HepG2 (cell line): ENCODE results near the gene MCRIP2. TPM values are rescaled to one million over a fixed set of nuclear protein-coding genes. Genes with fewer than 3 reads are reported as not detected.

Experiments
- ATAC-seq: fragments of 200-7000 bp; cut with Tn5 transposase; 3 replicates; pipeline ENCODE4 v1.9.1; 2020; ENCODE audit warnings: mild to moderate bottlenecking, moderate library complexity
- BruUV-seq: library from RNA; stranded (reverse); fragments of 400-500 nt; replicated peaks from 2 replicates; lab custom pipeline; 2021; lab: Mats Ljungman, UMichigan
- CTCF ChIA-PET: fragments of 300-600 bp; formaldehyde crosslinking; extraction: SDS; loops from one replicate; lab custom pipeline; 2021; ENCODE audit warnings: low total read pairs, inconsistent platforms, low intra/inter-chr PET ratio; lab: Yijun Ruan, JAX
- POLR2A ChIA-PET: fragments of 350-600 bp; sonication (Branson Sonifier 250); formaldehyde crosslinking; loops from one replicate; lab custom pipeline; 2020; ENCODE audit warnings: antibody characterized with exemption, inconsistent platforms; lab: Yijun Ruan, JAX
- DNase-seq: peaks from one replicate; pipeline ENCODE4 v3.0.0-alpha.2; 2015; ENCODE audit warnings: low spot score
- FAIRE-seq: peaks from 3 replicates; lab custom pipeline; 2011; peaks lifted over from hg19 to GRCh38; lab: Jason Lieb, UNC
- H2AFZ ChIP-seq: one replicate; pipeline ENCODE4 v1.6.1; 2011; ENCODE audit warnings: low read length, inconsistent platforms
- H3K27ac ChIP-seq: fragments of 300-600 bp; 3 replicates; pipeline ENCODE4 v1.8.0; 2011; ENCODE audit warnings: mixed run types, mild to moderate bottlenecking, mixed read lengths, low read length, inconsistent platforms; ENCODE audit not compliant: insufficient read depth; ENCODE audit errors: extremely low read length
- H3K27me3 ChIP-seq, 2 experiments: fragments of 200-600 bp in 1 of 2; 2 replicates in 1 of 2; 3 replicates in 1 of 2; pipeline versions ENCODE4 v1.6.0 to v1.8.0; 2011; ENCODE audit warnings: low read length in 2 of 2, mild to moderate bottlenecking in 2 of 2, moderate library complexity in 2 of 2, inconsistent platforms in 1 of 2; ENCODE audit not compliant: insufficient read depth in 2 of 2, control insufficient read depth in 1 of 2
- H3K36me3 ChIP-seq, 2 experiments: fragments of 200-600 bp in 1 of 2; replicated peaks in 1 of 2; 2 replicates in 1 of 2; 3 replicates in 1 of 2; pipeline versions ENCODE4 v1.5.1 to v1.8.0; 2011; ENCODE audit warnings: low read length in 2 of 2, inconsistent platforms in 1 of 2; ENCODE audit not compliant: insufficient read depth in 2 of 2, control insufficient read depth in 1 of 2
- H3K4me1 ChIP-seq: 2 replicates; pipeline ENCODE4 v1.5.1; 2012; ENCODE audit warnings: low read length, inconsistent platforms; ENCODE audit not compliant: insufficient read depth
- H3K4me2 ChIP-seq: 2 replicates; pipeline ENCODE4 v1.6.0; 2011; ENCODE audit warnings: low read depth, low read length, inconsistent platforms
- H3K4me3 ChIP-seq, 3 experiments: fragments of 200-600 bp in 1 of 3; sonication (generic), shearing (Covaris generic) in 1 of 3; replicated peaks in 1 of 3; 2 replicates each; pipeline ENCODE4 v1.5.1; 2011 to 2016; ENCODE audit warnings: low read length in 3 of 3, inconsistent platforms in 2 of 3, low read depth in 2 of 3, mild to moderate bottlenecking in 2 of 3, control low read depth in 1 of 3, mixed read lengths in 1 of 3; ENCODE audit not compliant: insufficient read depth in 1 of 3
- H3K79me2 ChIP-seq: one replicate; pipeline ENCODE4 v1.6.1; 2011; ENCODE audit warnings: low read length, inconsistent platforms; ENCODE audit not compliant: insufficient read depth
- H3K9ac ChIP-seq: 2 replicates; pipeline ENCODE4 v1.6.0; 2011; ENCODE audit warnings: mild to moderate bottlenecking, low read depth, low read length, inconsistent platforms; ENCODE audit not compliant: insufficient read depth
- H3K9me3 ChIP-seq: 2 replicates; pipeline ENCODE4 v1.5.1; 2012; ENCODE audit warnings: mild to moderate bottlenecking, low read length
- H4K20me1 ChIP-seq: 2 replicates; pipeline ENCODE4 v1.6.0; 2011; ENCODE audit warnings: inconsistent platforms, mild to moderate bottlenecking, low read length, moderate library complexity; ENCODE audit not compliant: insufficient read depth
- AGO2 ChIP-seq: fragments of 200-400 bp; formaldehyde crosslinking; optimal IDR thresholded peaks from 2 replicates; pipeline ENCODE3; 2017; ENCODE audit warnings: mild to moderate bottlenecking, low read depth, low read length, moderate library complexity
- CBX1 ChIP-seq: IDR thresholded peaks from one replicate; pipeline ENCODE4 v1.6.1; 2016; ENCODE audit warnings: antibody characterized with exemption, low read depth
- GATAD1 ChIP-seq: IDR thresholded peaks from 2 replicates; pipeline ENCODE4 v1.6.1; 2016; ENCODE audit warnings: missing genetic modification reagents, missing compliant biosample characterization
- ZFP36L2 ChIP-seq: sonication (generic); formaldehyde crosslinking; IDR thresholded peaks from 2 replicates; pipeline ENCODE4 v1.4.0; 2020; ENCODE audit warnings: missing genetic modification reagents
- ZNF749 ChIP-seq: sonication (generic); formaldehyde crosslinking; IDR thresholded peaks from 2 replicates; pipeline ENCODE4 v1.8.0; 2022; ENCODE audit warnings: mild to moderate bottlenecking, missing genetic modification reagents, moderate library complexity, borderline replicate concordance
- ZSCAN12 ChIP-seq: sonication (generic); formaldehyde crosslinking; IDR thresholded peaks from 2 replicates; pipeline ENCODE4 v1.9.0; 2021; ENCODE audit warnings: mild to moderate bottlenecking, missing genetic modification reagents
- WGBS: methylation state at CpG from one replicate; pipeline ENCODE4 v1.1.6; 2017; ENCODE audit warnings: low lambda C conversion rate; 5-methylcytosine and 5-hydroxymethylcytosine counted together
- in situ Hi-C: cut with HindIII; loops from 2 replicates; pipeline ENCODE4 v1.10.0; 2017; ENCODE audit warnings: low pct_unique_long_range_greater_than_20kb; ENCODE audit not compliant: extremely low pct_ligation_motif_present
- intact Hi-C: fragments of 100-400 bp; cut with micrococcal nuclease; formaldehyde crosslinking; loops from one replicate; pipeline ENCODE4 v1.10.0; 2022; ENCODE audit not compliant: unreplicated experiment
- polyA plus RNA-seq, 8 experiments: library from polyadenylated mRNA; depleted of rRNA in 3 of 8; stranded (reverse) in 7 of 8; unstranded in 1 of 8; fragments of >200 nt; fragmentation: Illumina TruSeq in 4 of 8; extraction: Trizol in 4 of 8; gene quantifications; 2 replicates each; pipeline versions ENCODE4 v1.2.1 to v1.2.3, GENCODE V29; 2011 to 2016; ENCODE audit warnings: low read depth in 4 of 8, missing spikeins in 1 of 8, mixed read lengths in 1 of 8; ENCODE audit not compliant: insufficient read depth in 1 of 8
- total RNA-seq, 5 experiments: library from RNA; depleted of rRNA; stranded (reverse); fragments of >200 nt; fragmentation: Illumina TruSeq; extraction: Trizol; gene quantifications; 2 replicates each; pipeline ENCODE4 v1.2.3, GENCODE V29; 2016; ENCODE audit warnings: low read depth in 1 of 5
- TF ChIP-seq, protein P1 (sequence below): sonication (generic); formaldehyde crosslinking; IDR thresholded peaks from 2 replicates; pipeline ENCODE4 v1.4.0; 2020; ENCODE audit warnings: missing genetic modification reagents

The MCRIP2 gene
- total and polyA plus RNA-seq, 2 of the 13 experiments (the other 11 are each of a cell fraction or from before 2014, with no cell fraction given) = 39.6 to 76.7 TPM

DNA sequence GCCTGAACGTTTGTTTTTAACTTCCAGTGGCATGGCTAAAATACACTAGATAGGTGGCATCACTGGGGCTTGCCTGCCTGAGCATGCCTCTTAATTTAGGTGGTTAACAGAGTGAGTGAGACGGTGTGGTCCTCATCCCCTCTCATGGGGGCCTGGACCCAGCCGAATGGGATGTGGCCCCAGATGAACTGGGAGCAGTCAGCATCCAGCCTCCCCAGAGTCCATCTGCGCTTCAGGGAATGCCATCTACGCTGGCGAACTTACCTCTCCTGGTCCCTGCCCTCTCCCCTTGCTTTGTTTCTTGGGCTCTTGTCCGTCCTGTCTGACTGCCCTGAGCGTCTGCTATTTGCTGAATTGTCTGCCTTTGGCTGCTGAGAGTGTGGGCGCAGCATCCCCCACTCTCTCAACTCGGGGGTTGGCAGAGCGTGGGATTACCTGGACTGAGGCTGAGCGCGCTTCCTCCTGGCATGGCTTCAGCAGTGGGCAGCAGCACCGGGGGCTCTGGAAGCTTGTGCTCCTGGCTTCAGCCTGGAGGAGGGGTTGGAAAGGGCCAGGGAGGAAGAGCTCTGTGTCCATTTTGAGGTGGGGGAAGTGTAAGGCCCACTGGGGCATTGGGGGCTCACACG lies 49.6 kb upstream of the MCRIP2 start:
- DNase-seq = no peak
- ChIA-PET POLR2A (interaction anchor here (0.5 to 1.3 kb wide), 2 partner anchors 11 to 33 kb away, joined by 3 read pairs; no protein-coding TSS in a partner anchor), CTCF (no interaction called here)
- in situ Hi-C loops (no loop called here), intact Hi-C loops (no loop called here)
- no peaks in the 10 kb centered on the region for H3K9me3 ChIP-seq
- ATAC-seq = no peak
- H2AFZ ChIP-seq = no peak overlapping the region
- peaks cover 52% of the 10 kb centered on the region for H3K79me2 ChIP-seq
- peak overlapping the region; percentile 90; the same call in 1 of the 2 replicates for H3K4me2 ChIP-seq
- peaks cover 47% of the 10 kb centered on the region for H3K4me1 ChIP-seq
- no TSS peak for BruUV-seq
- no peak for FAIRE-seq
- TF ChIP-seq ZNF749 (no peak), AGO2 (peak; percentile 8), ZFP36L2 (no peak), ZSCAN12 (CRISPR knock-in tag) (no peak), CBX1 (no peak), GATAD1 (CRISPR knock-in tag) (no peak)
- TF ChIP-seq, protein P1, sequence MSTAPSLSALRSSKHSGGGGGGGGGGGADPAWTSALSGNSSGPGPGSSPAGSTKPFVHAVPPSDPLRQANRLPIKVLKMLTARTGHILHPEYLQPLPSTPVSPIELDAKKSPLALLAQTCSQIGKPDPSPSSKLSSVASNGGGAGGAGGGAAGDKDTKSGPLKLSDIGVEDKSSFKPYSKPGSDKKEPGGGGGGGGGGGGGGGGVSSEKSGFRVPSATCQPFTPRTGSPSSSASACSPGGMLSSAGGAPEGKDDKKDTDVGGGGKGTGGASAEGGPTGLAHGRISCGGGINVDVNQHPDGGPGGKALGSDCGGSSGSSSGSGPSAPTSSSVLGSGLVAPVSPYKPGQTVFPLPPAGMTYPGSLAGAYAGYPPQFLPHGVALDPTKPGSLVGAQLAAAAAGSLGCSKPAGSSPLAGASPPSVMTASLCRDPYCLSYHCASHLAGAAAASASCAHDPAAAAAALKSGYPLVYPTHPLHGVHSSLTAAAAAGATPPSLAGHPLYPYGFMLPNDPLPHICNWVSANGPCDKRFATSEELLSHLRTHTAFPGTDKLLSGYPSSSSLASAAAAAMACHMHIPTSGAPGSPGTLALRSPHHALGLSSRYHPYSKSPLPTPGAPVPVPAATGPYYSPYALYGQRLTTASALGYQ = no peak
- H3K27me3 ChIP-seq = no peaks in the 10 kb centered on the region
- peaks cover 14% of the 10 kb centered on the region; the same call in 1 of the 2 replicates for H4K20me1 ChIP-seq
- WGBS = 88% methylated on average over 14 of the region's 15 CpGs
- no peak overlapping the region for H3K27ac ChIP-seq
- no peak overlapping the region for H3K4me3 ChIP-seq
- no peak overlapping the region for H3K9ac ChIP-seq
- H3K36me3 ChIP-seq = peaks cover 3 to 7% of the 10 kb centered on the region in 2 experiments; a peak in 1 of 5 replicates
